ENCODE data around the gene RSPH9.

Gene RSPH9

DNA sequence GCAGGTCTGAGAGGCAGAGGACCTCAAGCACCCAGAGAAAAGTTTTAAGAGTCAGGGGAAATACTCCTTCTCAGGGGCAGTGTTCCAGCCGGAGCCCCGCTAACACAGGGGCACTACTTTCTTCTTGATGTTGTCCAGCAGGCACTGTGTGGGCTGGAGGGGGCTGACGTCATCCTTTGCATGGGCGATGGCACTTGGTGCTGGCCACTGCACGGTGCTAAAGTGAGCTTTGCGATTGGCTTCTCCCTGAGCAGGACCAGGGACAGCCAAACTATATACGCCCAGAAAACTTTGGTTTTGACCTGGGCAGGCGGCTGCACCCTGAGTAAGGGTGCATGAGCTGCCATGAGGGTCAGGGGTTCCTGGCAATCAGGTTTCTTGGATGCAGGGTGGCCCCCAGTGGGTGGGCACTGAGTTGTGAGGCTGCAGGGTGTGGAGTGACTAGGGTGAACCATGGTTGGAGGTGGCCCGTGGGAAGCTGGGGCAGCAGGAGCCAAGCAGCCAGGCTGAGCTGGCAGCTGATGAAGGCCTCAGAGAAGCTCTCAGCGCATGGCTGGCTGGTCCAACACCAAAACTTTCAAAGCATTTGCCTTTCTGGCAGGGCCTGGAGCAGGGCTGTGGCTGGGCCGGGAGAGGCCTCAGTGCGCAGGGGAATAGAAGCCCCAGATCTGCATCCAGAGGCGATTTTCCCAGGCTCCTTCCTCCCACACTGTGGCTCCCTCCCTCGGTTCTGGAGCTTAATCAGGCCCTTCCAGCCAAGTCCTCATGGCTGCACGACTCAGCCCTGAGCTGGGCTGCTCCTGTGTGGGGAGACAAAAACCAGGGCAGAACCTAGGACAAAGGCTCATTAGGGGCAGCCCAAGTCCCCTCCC lies 24.4 kb downstream of the RSPH9 start:
- DNase-seq: no peak

DNA sequence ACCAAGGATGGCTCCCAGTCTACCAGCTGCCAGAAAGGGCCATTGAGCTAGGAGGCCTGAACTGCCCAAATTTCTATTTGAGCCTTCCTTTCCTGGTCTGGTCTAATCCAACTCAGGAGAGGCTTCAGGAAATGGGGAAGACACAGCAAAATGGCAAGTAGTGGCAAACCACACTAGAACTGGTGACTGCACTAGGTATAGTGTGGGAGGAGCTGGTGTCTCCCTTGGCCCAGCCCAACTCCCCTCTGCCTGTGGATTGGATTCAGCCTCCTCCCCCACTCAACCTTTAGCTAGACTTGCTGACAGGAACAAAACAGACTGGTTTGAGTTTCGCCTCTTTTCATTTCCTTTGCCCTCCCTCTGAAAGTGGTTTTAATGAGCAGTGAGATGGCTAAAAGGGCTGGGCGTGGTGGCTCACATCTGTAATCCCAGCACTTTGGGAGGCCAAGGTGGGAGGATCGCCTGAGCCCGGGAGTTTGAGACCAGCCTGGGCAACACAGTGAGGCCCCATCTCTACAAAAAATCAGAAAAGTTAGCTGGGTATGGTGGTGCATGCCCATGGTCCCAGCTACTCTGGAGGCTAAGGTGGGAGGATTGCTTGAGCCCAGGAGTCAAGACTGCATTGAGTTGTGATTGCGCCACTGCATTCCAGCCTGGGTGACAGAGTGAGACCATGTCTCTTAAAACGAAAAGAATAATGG lies 25.2 kb downstream of the RSPH9 start:
- no peak for DNase-seq

DNA sequence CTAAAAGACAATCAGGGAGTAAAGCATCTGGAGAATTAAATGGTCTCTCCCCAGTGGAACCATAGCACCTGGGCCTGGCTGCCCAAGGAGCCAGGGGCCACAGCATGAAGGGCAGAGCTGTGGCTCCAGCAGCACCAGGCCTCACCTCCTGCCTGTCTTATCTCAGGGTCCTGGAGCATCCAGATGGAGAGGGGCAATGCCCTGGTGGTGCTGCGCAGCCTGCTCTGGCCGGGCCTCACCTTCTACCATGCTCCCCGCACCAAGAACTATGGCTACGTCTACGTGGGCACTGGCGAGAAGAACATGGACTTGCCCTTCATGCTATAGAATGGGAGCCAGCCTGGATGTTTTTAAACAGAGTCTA lies 25.8 kb downstream of the RSPH9 start:
- no peak for DNase-seq

DNA sequence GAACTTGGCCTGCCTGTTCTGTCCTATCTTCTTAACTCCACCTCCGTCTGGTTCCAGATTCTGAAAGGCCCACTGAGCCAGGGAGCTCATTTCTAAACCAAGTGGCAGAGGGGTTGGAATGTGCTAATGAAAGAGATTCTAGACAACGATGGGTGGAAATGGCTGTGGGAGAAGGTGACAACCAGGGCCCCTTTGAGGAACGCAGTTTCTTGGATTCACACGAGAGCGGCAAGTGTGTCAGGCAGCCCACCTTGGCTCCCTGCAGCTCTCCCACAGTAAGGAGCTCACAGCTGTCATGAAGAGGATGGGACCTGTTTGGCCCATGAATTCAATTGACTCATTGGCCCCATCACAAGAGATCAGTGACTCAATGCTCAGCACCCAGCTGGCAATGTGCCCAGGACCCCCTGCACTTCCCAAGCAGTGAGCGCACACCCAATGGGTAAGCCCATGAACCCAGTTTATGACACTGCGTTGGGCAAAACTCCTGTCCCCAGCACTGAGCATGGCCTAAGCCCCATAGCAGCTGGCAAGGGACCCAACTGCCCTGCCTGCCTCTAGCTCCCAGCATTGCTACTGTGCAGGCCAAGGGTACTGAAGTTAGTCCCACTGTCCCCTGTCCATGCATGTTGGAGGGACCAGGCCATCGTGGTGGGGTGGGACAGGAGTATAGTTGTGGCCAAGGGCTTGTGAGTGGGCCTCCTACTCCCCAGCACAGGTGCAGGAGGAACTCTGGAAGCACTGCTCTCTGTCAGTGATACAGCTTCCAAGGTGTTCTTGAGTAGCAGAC lies 26.4 kb downstream of the RSPH9 start:
- DNase-seq: no peak

DNA sequence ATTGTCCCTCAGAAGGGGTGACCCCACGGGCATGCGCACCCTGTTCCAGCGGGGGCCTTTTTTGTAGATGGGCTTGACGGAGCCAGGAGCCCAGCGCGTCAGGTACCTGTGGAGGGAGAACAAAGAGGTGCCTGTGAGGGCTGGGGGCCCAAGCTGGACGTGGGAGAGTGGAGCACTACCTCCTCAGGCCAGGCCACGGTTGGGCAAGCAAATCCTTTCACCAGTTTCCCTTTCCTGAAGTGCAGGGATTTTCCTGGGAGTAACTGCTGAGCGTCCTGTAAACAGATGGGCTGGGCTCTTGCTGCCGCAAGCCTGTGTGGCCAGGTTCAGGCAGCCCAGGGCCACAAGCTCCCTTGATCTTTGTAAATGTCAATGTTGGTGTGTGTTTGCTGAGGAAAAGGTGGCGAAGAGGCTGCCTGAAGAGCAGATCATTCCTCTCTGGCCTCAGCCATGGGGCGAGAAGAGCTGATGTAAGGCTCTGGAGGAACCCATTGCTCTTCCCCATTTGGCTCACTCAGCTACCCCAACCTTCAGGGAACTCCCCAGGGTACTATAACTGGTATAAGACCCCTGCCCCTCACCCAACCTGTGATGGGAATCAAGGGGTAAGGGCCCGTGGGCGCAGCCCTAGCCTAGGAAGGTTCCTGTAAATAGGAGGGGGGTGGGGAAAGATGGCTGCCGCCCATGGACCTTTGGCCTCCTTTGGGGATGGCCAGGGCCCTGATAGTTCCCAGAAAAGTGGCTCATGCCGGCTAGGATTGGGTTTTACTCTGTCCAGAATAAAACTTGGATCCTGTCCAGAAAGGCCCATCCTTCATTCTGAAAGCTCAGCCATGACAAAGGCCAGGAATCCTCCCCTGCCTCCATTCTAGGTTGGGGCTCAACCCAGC lies 27.2 kb downstream of the RSPH9 start:
- DNase-seq: no peak

DNA sequence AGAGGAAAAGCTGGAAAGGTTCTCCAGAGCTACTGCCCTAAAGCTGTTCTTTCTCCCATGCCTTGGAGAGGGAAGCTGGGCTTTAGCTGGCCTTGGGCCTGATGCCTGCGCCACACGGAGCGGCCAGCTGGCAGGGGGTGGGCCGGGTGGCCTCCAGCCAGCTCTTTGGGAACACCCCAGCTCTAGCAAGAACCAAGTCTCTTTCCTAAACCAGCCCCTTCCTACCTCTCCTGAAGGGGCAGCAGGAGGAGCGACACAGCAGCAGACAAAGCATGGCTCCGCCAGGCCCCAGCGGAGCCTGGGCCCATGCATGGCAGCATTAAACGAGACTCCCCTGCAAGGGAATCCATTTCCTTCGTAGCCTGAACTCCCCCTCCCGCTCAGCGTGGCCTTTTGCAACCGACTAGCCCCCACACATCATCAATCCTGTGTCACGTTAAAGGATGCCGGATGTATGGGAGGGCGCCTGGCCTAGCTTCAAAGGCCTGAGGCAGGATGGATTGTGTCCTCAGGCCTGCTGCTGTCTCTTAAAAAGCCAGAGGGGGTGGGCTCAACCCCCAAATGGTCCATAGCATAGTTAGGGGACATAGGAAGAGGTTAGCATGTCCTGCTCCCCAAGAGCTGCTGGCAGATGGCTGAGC lies 28.7 kb downstream of the RSPH9 start:
- DNase-seq: no peak

DNA sequence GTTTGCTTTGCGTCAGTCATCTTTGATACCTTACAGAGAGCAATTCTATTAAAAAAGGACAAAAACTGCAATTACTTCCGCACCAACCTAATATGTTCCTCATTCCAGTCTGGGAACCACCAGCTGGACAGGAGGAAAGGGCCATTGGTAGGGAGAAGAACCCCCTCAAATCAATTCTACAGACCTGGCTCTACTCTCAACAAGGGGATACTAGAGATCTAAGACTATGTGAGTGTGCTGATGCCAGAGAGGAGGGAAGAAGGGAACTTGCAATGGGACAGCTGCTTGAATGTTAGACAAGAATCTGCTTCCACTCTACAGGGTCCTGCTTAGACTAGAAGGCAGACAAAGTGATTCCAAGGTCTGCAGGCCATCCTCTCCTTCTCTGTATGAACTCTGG lies 29.5 kb downstream of the RSPH9 start:
- DNase-seq: no peak

DNA sequence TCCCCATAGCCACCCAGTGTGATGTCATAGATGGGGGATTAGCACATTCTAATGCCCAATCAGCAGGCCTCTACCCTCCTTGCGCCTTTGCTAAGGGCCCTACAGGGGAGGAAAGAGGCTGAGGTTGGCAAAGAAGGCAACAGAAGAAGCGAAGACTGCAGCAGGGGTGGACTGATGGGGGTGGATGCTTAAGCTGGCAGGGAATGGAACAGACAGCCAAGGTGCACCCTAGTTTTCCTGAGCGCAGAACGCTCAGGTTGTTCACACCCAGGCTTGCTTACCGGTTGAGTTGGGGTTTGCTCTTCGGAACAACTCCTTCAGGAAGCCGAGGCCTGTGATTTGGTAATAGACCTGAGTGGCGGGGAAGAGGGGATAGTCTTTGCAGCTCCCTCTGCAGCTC lies 30.1 kb downstream of the RSPH9 start:
- no peak for DNase-seq

DNA sequence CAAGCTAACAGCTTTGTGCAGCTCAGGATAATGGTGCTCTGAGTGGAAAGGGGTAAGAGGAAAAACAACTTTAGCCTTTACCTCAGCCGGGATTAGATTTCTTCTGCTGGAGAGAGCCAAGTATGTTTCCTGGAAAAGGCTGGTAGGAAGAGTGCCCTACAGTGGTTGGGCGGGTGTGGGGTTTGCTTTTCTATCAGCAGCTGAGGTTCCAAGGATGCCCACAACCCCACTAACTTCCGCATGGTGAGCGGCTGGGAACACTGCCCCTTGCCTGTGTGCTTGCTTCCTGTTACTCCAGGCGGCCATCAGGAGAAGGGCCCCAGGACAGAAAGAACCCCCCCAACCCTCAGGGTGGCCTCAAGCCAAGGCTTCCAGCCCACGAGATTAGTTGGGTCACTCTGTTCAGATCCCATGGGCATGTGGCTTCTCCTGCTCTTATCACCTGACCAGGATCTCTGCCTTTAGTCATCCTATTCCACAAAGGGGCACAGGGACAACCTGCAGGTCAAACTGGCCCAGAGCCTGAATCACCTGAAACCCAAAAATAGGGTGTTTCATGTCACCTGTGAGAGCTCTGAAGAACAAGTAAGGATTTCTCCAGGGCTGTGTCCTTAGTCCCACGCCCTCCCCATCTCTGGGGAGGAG lies 32.2 kb downstream of the RSPH9 start:
- DNase-seq: no peak

DNA sequence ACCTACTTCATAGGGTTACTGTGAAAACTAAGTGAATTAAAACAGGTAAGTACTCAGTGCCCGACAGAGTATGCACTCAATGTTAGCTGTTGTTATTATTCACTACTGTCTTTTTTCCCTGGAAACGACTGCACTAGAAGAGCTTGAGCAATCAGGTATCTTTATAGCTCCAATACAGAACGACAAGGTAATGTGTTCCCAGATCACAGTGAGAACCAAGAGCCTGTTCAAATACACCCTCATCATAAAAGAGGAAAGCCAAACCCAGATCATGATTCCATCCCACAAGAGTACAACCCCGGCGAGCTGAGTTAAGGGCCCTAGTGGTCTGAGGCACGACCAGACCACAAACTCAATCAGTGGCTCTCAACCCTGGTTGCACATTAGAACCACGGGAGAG lies 32.9 kb downstream of the RSPH9 start:
- no peak for DNase-seq

DNA sequence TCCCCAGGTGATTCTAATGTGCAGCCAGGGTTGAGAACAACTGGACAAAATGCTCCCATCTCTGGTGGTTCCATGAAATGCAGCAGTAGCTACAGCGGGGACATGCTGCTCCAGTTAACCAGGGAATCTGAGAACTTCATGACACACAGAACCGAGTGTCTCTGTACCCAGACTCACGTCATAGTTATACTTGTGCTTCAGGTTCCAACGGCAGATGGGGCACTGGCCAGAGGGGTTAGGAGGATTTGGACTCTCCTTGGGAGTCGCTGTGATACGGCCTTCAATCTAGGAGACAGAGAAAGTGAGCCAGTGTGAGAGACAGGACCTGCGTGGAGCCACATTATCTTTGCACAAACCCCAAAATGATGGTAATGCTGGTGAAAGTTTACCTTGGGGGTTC lies 33.5 kb downstream of the RSPH9 start:
- DNase-seq: no peak

DNA sequence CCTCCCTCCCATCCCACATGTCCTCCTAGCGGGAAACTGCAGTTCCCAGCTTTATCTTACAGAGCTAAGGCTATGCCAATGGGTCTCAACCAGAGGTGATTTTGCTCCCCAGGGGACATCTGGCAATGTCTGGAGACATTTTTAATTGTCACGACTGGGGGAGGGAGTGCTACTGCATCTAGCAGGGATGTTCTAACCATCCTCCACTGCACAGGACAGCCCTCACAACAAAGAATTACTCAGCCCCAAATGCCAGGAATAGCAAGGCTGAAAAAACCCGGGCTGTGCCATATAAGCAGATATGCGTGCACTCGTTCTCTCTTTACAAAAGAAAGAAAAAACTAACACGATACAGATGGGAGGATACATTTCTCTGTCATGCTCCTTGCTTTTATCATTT lies 34.2 kb downstream of the RSPH9 start:
- no peak for DNase-seq

DNA sequence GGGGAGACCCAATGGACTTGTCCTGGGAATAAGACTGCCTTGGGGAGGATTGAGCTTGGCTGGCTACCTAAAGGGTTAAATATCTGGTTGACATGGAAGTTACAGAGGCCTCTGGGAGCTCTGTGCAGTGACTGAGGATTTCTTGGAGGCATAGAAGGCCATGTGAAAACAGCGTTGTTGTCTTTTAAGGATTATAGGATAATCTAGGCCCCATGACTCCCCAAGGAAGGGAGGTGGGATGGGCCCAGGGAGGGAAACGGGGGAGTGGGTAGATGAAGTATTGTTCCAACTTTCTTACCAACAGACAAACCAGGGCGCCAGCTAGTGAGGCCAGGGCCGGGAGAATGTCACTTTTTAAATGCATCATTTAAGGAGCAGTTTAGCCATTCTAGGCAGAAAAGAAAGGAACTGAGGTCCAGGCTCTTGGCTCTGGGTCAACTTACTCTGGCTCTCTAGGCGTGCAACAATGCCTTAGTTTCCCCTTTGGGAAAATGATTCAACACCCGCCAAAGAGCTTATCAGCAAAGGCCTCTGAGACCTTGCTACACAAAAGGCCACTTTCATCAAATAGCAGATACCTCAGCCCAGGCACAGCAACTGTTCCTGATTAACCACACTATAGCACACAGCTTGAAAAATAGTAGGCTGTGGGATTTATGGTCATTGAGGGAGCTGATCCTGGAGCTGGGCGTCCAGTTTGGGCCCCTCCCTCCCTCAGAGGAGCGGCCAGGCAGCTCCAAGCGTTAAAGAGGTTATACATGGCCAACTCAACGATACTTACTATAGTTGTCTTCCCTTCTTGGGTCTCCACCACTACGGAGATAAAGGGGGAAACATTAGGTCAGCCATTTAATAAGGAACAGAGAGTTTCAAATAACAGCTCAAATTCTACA lies 35.7 kb downstream of the RSPH9 start:
- DNase-seq: no peak

DNA sequence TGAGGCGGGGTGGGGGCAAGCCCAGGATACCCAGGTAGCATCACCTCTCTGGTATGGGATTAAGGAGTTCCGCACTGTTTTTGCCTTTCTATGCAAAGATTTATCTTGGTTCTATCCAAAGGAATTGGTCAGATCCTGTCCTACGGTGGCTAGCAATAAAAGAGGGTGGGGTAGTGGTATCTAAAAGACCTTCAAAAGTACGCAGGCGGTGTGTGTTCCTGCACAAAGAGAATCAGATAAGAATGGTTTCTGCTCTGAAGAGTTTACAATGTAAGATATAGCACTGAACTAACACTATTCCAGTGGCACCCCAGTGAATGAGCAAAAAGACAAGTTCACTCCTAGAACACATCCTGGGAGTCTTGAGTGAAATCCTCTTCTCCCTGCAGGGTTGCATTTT lies 36.5 kb downstream of the RSPH9 start:
- DNase-seq: no peak

DNA sequence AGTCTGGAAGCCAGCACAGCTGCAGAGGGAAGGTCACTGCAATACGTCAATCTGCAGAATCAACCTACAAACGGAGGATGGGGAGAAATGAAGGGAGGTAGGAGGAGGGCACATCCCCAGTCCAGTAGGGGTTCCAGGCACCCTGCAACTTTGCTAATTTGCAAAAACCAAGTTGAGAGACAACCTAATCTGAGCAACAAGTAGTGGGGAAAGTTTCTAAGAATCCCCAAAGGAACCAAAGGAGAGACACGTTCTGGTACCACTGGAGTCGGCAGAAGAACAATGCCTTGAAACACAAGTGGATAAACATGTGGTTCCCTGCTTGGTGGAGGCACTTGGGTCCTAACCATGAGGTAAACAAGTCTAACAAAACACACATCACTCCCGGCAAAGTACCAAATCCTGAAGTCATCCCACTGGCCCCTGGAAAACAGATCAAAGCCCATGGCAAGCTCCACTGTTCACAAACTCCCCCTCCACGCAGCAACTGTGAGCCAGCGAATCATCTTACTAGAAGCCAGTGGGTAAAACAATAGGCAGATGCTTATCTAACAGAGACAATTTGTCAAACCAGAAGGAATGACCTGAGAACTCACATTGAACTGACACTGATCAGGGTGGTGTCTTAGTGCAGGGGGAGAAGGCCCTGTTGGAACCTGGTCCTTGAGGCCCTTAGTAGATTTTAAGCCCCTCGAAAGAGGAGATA lies 38.0 kb downstream of the RSPH9 start:
- DNase-seq: no peak

DNA sequence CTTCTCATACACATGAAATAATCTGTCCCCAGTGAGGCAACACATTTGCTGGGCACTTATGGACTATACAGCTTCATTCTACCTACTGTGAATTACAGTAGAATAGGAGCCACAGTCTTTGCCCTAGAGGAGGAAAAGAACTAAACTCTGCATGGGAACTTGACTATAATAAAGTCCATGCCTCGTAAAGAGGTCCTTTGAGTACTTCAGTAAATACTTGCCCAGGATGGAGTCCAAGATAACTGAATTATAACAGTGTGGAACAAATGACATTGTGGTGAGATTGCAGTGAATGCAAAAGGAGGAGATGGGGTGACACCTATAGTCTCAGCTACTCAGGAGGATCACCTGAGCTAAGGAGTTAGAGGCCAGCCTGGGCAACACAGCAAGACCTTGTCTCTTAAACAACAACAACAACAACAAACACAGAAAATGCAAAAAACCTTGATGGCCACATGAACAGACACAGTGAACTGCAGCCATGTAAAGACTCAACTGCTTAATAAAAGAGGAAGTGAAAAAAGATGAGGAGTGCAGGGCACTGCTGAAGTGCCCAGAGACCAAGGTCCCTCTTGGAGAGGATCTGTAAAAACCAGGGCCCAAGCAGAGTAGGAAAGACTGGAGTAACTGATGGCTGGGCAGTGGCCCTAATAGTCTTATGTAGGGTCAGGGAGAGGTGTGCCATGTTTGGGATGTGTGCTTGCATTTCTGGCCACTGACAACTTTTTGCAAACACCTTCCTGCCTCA lies 39.0 kb downstream of the RSPH9 start:
- no peak for DNase-seq

DNA sequence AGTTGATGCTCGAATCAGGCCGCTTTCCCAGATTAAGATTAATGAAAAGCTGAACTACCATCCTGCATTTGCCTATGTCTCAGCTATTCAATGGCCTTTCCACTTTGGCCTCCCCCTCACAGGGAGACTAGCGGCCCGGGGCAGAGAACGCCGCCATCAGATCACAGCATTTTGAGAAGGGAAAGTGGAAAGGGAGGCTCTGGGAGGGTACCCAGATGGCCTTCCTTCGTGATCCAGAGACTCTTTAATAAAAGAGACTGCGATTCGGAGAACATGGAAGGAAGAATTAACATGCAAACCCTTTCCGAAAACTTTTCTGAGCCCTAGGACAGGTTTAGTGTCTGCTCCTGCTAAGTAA lies 42.2 kb downstream of the RSPH9 start:
- DNase-seq: no peak

DNA sequence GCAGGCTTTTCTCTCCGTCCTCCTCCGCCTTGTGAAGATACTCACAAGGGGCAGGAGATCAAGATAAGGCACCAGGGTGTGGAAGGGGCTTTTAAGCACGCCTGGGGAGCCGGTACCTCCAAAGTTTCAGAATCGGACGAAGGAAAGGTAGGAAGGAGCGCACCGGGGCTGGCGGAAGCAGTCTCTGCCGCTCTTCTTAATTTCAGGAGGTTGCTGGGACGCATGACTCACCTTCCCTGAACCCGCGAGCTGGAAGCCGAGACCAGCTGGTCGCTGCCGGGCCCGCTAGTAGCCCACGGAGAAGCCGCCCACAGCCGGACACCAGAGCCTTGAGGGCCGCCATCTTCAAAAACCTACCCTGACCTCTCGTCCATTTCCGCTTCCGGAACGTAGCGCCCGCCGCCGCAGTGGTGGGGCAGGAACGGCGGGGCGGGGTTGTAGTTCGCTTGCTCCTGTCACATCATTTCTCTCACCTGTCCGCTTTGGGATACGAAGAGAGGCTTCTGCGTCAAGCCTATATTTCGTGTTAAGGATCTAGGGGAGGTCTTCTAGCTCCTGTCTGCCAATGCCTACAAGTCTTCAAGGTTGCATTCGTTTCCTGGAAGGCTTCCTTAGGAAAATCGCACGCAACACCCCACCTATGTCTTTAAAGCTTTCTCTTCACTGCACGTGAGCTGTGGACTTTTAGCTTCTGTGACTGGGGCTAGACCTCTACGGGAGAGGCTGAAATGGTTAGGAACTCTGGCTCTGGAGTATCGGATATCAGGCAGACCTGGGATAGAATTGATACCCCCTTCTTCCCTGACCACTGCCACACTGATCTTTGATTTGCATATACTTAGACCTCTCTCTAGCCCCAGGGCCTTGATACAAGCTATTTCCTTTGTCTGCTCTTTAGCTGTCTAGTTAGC lies 42.9 kb downstream of the RSPH9 start, which contains the start of gene MRPS18A:
Gene MRPS18A, minus strand, starts transcription at position 355 of the 911 bp plus-strand sequence. Its CDS starts 12 bp downstream, at position 343.
- DNase-seq: peak; percentile 56
